Fibroblast of lung (primary cell): ENCODE data around the gene SPATA6L. TPM values are rescaled to one million over a fixed set of nuclear protein-coding genes. Genes with fewer than 3 reads are reported as not detected.

Experiments used
- DNase-seq, 2 donors: peaks; one replicate each; pipeline versions ENCODE4 v3.0.0 to v3.0.0-alpha.2; 2010; ENCODE audit warnings: low read depth in 2 of 2
- H2AFZ ChIP-seq: 2 replicates; pipeline ENCODE4 v1.5.1; 2012; ENCODE audit warnings: low read length, control low read depth, inconsistent platforms
- H3K27ac ChIP-seq: 2 replicates; pipeline ENCODE4 v1.5.1; 2011; ENCODE audit warnings: low read length, control low read depth; ENCODE audit not compliant: insufficient read depth
- H3K27me3 ChIP-seq: 2 replicates; pipeline ENCODE4 v1.5.1; 2011; ENCODE audit warnings: mild to moderate bottlenecking, low read length; ENCODE audit not compliant: control insufficient read depth, insufficient read depth
- H3K36me3 ChIP-seq: 2 replicates; pipeline ENCODE4 v1.5.1; 2011; ENCODE audit warnings: low read length; ENCODE audit not compliant: control insufficient read depth, insufficient read depth
- H3K4me1 ChIP-seq: 2 replicates; pipeline ENCODE4 v1.5.1; 2011; ENCODE audit warnings: low read length; ENCODE audit not compliant: control insufficient read depth, insufficient read depth; ENCODE audit errors: extremely low read depth
- H3K4me2 ChIP-seq: 2 replicates; pipeline ENCODE4 v1.5.1; 2011; ENCODE audit warnings: low read length, control low read depth; ENCODE audit not compliant: insufficient read depth; ENCODE audit errors: extremely low read depth
- H3K4me3 ChIP-seq, 4 experiments: fragments of 200-600 bp in 1 of 4; sonication (generic) in 1 of 4; replicated peaks in 1 of 4; 2 replicates each; pipeline ENCODE4 v1.5.1; 2011 to 2016; ENCODE audit warnings: low read length in 4 of 4, low read depth in 3 of 4, mild to moderate bottlenecking in 3 of 4, control low read depth in 2 of 4, inconsistent platforms in 1 of 4, mixed read lengths in 1 of 4; ENCODE audit not compliant: insufficient read depth in 1 of 4; ENCODE audit errors: control extremely low read depth in 1 of 4
- H3K79me2 ChIP-seq: 2 replicates; pipeline ENCODE4 v1.5.1; 2012; ENCODE audit warnings: mild to moderate bottlenecking, low read length, inconsistent platforms; ENCODE audit not compliant: control insufficient read depth, insufficient read depth
- H3K9ac ChIP-seq: 2 replicates; pipeline ENCODE4 v1.5.1; 2011; ENCODE audit warnings: mild to moderate bottlenecking, low read length, control low read depth; ENCODE audit not compliant: insufficient read depth
- H3K9me3 ChIP-seq: 2 replicates; pipeline ENCODE4 v1.5.1; 2012; ENCODE audit warnings: low read depth, low read length; ENCODE audit not compliant: control insufficient read depth, insufficient read depth
- H4K20me1 ChIP-seq: 2 replicates; pipeline ENCODE4 v1.5.1; 2011; ENCODE audit warnings: low read length; ENCODE audit not compliant: control insufficient read depth, insufficient read depth; ENCODE audit errors: extremely low read depth
- EZH2 ChIP-seq: IDR thresholded peaks from 2 replicates; pipeline ENCODE4 v1.5.1; 2012; ENCODE audit warnings: low read length, control low read depth, mild to moderate bottlenecking; ENCODE audit errors: missing control alignments
- polyA plus RNA-seq, 2 donors: library from polyadenylated mRNA; depleted of rRNA in 1 of 2; stranded (reverse) in 1 of 2; unstranded in 1 of 2; fragments of >200 nt; gene quantifications; 2 replicates each; pipeline ENCODE4 v1.2.1, GENCODE V29; 2011 to 2012; ENCODE audit warnings: missing spikeins in 1 of 2
- total RNA-seq: library from RNA; depleted of rRNA; stranded (reverse); fragments of >200 nt; gene quantifications from 2 replicates; pipeline ENCODE4 v1.2.1, GENCODE V29; 2014
- TF ChIP-seq, protein P1 (sequence below), 2 donors: IDR thresholded peaks in 1 of 2; conservative IDR thresholded peaks in 1 of 2; 1 replicate in 1 of 2; 2 replicates in 1 of 2; pipeline ENCODE4 v1.5.1; 2011 to 2012; ENCODE audit warnings: low read length in 2 of 2, control low read depth in 1 of 2, inconsistent platforms in 1 of 2, low read depth in 1 of 2, mild to moderate bottlenecking in 1 of 2

SPATA6L gene
- total and polyA plus RNA-seq, 2 donors (not counting 1 experiment from before 2014, with no cell fraction given) = 0.54 to 1.2 TPM

DNA sequence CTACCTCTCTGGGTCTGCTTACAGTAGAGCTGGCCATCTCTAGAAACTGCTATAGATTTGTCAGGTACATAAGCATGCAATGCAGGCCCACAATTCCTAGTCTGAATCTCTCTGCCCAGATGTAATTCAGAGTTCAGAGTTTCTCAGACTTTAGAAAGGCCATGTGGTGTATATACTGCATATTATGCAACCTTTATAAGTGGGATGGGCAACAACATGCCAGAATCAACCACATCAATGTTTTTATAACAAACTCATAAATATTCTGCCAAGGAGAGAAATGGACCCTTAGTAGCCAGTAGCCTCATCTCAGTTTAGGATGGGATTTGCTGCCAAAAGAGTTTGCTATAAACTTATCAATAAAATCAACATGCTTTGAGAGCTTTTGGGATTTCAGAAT is 97.2 kb downstream of the SPATA6L start:
- H3K27ac ChIP-seq = no peak overlapping the region
- no peaks in the 10 kb centered on the region for H4K20me1 ChIP-seq
- H3K27me3 ChIP-seq = no peaks in the 10 kb centered on the region
- no peaks in the 10 kb centered on the region for H3K79me2 ChIP-seq
- DNase-seq = no peak
- no peak overlapping the region for H3K4me3 ChIP-seq
- H3K4me2 ChIP-seq = no peak overlapping the region
- H3K9ac ChIP-seq = no peak overlapping the region
- H3K9me3 ChIP-seq = no peaks in the 10 kb centered on the region
- H3K4me1 ChIP-seq = no peaks in the 10 kb centered on the region
- H2AFZ ChIP-seq = no peak overlapping the region
- H3K36me3 ChIP-seq = no peaks in the 10 kb centered on the region
- TF ChIP-seq, protein P1, sequence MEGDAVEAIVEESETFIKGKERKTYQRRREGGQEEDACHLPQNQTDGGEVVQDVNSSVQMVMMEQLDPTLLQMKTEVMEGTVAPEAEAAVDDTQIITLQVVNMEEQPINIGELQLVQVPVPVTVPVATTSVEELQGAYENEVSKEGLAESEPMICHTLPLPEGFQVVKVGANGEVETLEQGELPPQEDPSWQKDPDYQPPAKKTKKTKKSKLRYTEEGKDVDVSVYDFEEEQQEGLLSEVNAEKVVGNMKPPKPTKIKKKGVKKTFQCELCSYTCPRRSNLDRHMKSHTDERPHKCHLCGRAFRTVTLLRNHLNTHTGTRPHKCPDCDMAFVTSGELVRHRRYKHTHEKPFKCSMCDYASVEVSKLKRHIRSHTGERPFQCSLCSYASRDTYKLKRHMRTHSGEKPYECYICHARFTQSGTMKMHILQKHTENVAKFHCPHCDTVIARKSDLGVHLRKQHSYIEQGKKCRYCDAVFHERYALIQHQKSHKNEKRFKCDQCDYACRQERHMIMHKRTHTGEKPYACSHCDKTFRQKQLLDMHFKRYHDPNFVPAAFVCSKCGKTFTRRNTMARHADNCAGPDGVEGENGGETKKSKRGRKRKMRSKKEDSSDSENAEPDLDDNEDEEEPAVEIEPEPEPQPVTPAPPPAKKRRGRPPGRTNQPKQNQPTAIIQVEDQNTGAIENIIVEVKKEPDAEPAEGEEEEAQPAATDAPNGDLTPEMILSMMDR (conservative IDR thresholded peaks at IDR 0.05 in 1 of 2, IDR thresholded peaks at IDR 0.05 in 1 of 2; ENCODE audit: low read depth in 1 of 2, low read length in 2 of 2) = no peak
- TF ChIP-seq EZH2 = no peak

DNA sequence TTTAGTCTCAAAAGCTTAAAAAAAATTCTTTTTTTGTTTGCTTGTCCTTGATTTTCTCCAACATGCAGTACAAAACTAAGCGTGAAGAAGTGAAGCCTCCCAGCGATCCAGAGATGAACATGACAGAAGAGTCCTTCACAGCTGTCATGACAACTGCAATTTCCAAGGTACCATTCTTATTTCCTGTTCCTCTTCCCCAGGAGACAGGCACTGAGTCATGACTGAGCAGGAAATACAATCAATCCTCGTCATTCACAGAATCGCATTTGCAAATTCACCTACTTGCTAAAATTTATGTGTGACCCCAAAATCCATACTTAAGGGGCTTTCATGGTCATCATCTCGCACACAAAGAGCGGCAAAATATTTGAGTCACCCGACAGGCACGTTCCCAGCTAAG is 98.7 kb downstream of the SPATA6L start:
- Histone ChIP-seq H3K36me3 (no peaks in the 10 kb centered on the region), H3K9ac (no peak overlapping the region), H3K27me3 (no peaks in the 10 kb centered on the region), H4K20me1 (no peaks in the 10 kb centered on the region), H3K4me2 (no peak overlapping the region), H3K4me1 (no peaks in the 10 kb centered on the region), H2AFZ (no peak overlapping the region), H3K9me3 (no peaks in the 10 kb centered on the region), H3K27ac (no peak overlapping the region), H3K4me3 (no peak overlapping the region), H3K79me2 (no peaks in the 10 kb centered on the region)
- DNase-seq = no peak
- no peak for TF ChIP-seq EZH2

DNA sequence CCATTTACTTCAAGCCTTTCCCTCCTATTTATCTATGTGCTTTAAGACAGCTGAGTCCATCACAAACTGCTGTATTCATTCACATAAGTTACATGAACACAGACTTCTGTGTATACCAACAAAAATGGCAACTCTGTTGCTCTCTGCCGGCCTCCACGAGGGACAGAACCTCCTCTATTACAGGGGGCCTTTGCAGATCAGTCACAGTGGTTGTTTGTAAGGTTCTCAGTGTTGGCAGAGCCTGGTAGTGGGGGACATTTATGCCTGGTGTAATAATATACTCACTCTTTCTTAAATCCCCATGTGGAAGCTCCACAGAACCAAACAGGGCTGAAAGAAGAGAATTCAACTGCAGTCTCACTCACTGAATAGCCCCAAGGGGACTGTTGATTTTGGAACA is 99.5 kb downstream of the SPATA6L start:
- Histone ChIP-seq H3K36me3 (no peaks in the 10 kb centered on the region), H2AFZ (no peak overlapping the region), H3K27ac (no peak overlapping the region), H3K27me3 (no peaks in the 10 kb centered on the region), H3K4me2 (no peak overlapping the region), H3K9me3 (no peaks in the 10 kb centered on the region), H4K20me1 (no peaks in the 10 kb centered on the region), H3K79me2 (no peaks in the 10 kb centered on the region), H3K4me1 (no peaks in the 10 kb centered on the region), H3K9ac (no peak overlapping the region), H3K4me3 (no peak overlapping the region)
- TF ChIP-seq EZH2 = no peak
- TF ChIP-seq, protein P1 (conservative IDR thresholded peaks at IDR 0.05 in 1 of 2, IDR thresholded peaks at IDR 0.05 in 1 of 2; ENCODE audit: low read depth in 1 of 2, low read length in 2 of 2) = no peak
- no peak for DNase-seq

DNA sequence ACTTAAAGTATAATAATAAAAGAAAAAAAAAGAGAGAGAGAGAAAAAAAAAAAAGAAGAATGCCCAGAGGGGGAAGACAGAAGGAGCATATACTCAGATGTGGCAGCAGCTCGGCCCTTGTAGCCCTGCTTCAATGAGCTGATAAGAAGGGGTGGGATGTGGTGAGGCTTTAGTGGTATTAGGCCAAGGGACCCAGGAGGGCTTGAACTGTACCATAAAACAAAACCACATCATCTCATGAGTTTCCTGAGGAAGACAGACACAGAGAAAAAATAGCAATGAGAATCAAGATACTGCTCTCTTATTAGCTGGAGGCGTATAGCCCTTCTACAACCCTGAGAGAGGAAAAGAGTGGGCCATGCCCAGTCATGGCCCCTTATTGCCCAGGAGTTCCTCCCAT is 103.2 kb downstream of the SPATA6L start:
- Histone ChIP-seq H3K9me3 (no peaks in the 10 kb centered on the region), H3K9ac (no peak overlapping the region), H3K4me1 (no peaks in the 10 kb centered on the region), H2AFZ (no peak overlapping the region), H3K4me3 (no peak overlapping the region), H3K79me2 (no peaks in the 10 kb centered on the region), H3K27me3 (no peaks in the 10 kb centered on the region), H3K36me3 (no peaks in the 10 kb centered on the region), H4K20me1 (no peaks in the 10 kb centered on the region), H3K27ac (no peak overlapping the region), H3K4me2 (no peak overlapping the region)
- no peak for DNase-seq
- TF ChIP-seq, protein P1 (conservative IDR thresholded peaks at IDR 0.05 in 1 of 2, IDR thresholded peaks at IDR 0.05 in 1 of 2; ENCODE audit: low read depth in 1 of 2, low read length in 2 of 2) = no peak
- TF ChIP-seq EZH2 = no peak
